HEK293 (cell line): ENCODE measurements around the gene PLCXD1.

Experiments used
- CTCF ChIA-PET: fragments of 350-600 bp; formaldehyde crosslinking; extraction: SDS; loops from one replicate; lab custom pipeline; 2021; ENCODE audit warnings: antibody characterized with exemption; lab: Yijun Ruan, JAX
- POLR2A ChIA-PET: fragments of 300-600 bp; formaldehyde crosslinking; extraction: SDS; loops from one replicate; lab custom pipeline; 2020; ENCODE audit warnings: antibody characterized with exemption, inconsistent platforms; lab: Yijun Ruan, JAX
- H3K27ac ChIP-seq: fragments of 200-500 bp; sonication (Bioruptor generic); 2 replicates; pipeline ENCODE4 v1.5.1; 2014; ENCODE audit warnings: low read depth, low read length, control low read depth, inconsistent platforms; ENCODE audit errors: extremely low read depth
- H3K36me3 ChIP-seq, 2 experiments: fragments of 200-500 bp in 1 of 2; sonication (Bioruptor generic) in 1 of 2; 1 replicate in 1 of 2; 2 replicates in 1 of 2; pipeline ENCODE4 v1.5.1; 2014 to 2017; ENCODE audit warnings: inconsistent platforms in 2 of 2, low read length in 2 of 2; ENCODE audit not compliant: control insufficient read depth in 2 of 2, insufficient read depth in 1 of 2
- H3K4me1 ChIP-seq: fragments of 200-500 bp; sonication (Bioruptor generic); 2 replicates; pipeline ENCODE4 v1.5.1; 2014; ENCODE audit warnings: mild to moderate bottlenecking, low read length, inconsistent platforms; ENCODE audit not compliant: control insufficient read depth, insufficient read depth
- H3K4me3 ChIP-seq: 2 replicates; pipeline ENCODE4 v1.5.1; 2011; ENCODE audit warnings: low read depth, mild to moderate bottlenecking, control low read depth, low read length, moderate library complexity
- H3K9me3 ChIP-seq: fragments of 200-500 bp; sonication (Bioruptor generic); 2 replicates; pipeline ENCODE4 v1.5.1; 2014; ENCODE audit warnings: low read depth, low read length, inconsistent platforms; ENCODE audit not compliant: control insufficient read depth, insufficient read depth
- KLF1 ChIP-seq: fragments of 450-650 bp; formaldehyde crosslinking; IDR thresholded peaks from 2 replicates; pipeline ENCODE4 v1.5.1; 2016; ENCODE audit warnings: missing biosample characterization, missing genetic modification characterization
- KLF10 ChIP-seq: fragments of 450-650 bp; IDR thresholded peaks from 2 replicates; pipeline ENCODE4 v1.5.1; 2018; ENCODE audit warnings: missing biosample characterization, mild to moderate bottlenecking, missing genetic modification characterization
- PRDM10 ChIP-seq: fragments of 450-650 bp; formaldehyde crosslinking; IDR thresholded peaks from 2 replicates; pipeline ENCODE4 v1.5.1; 2016; ENCODE audit warnings: missing biosample characterization, missing genetic modification characterization
- SALL2 ChIP-seq: fragments of 450-650 bp; formaldehyde crosslinking; IDR thresholded peaks from 2 replicates; pipeline ENCODE4 v1.5.0; 2017; ENCODE audit warnings: missing biosample characterization, mild to moderate bottlenecking, missing genetic modification characterization, borderline replicate concordance
- SCRT1 ChIP-seq: fragments of 450-650 bp; formaldehyde crosslinking; IDR thresholded peaks from 2 replicates; pipeline ENCODE4 v1.5.1; 2016; ENCODE audit warnings: missing biosample characterization, missing genetic modification characterization, borderline replicate concordance
- ZBTB17 ChIP-seq: fragments of 450-650 bp; formaldehyde crosslinking; IDR thresholded peaks from 2 replicates; pipeline ENCODE4 v1.5.1; 2016; ENCODE audit warnings: missing biosample characterization, missing genetic modification characterization
- ZNF114 ChIP-seq: fragments of 450-650 bp; formaldehyde crosslinking; IDR thresholded peaks from 2 replicates; pipeline ENCODE4 v1.5.0; 2017; ENCODE audit warnings: missing biosample characterization, missing genetic modification characterization
- ZNF132 ChIP-seq: fragments of 450-650 bp; formaldehyde crosslinking; IDR thresholded peaks from 2 replicates; pipeline ENCODE4 v1.5.1; 2017; ENCODE audit warnings: missing biosample characterization, missing genetic modification characterization, borderline replicate concordance
- ZNF16 ChIP-seq: fragments of 450-650 bp; formaldehyde crosslinking; IDR thresholded peaks from 2 replicates; pipeline ENCODE4 v1.5.1; 2016; ENCODE audit warnings: low read depth, missing biosample characterization, missing genetic modification characterization
- ZNF214 ChIP-seq: fragments of 450-650 bp; formaldehyde crosslinking; IDR thresholded peaks from 2 replicates; pipeline ENCODE4 v1.5.1; 2017; ENCODE audit warnings: missing biosample characterization, mild to moderate bottlenecking, missing genetic modification characterization, borderline replicate concordance
- ZNF248 ChIP-seq: fragments of 450-650 bp; formaldehyde crosslinking; IDR thresholded peaks from 2 replicates; pipeline ENCODE4 v1.5.1; 2017; ENCODE audit warnings: missing biosample characterization, missing genetic modification characterization
- ZNF280C ChIP-seq: fragments of 450-650 bp; formaldehyde crosslinking; IDR thresholded peaks from 2 replicates; pipeline ENCODE4 v1.5.1; 2016; ENCODE audit warnings: missing biosample characterization, missing genetic modification characterization
- ZNF302 ChIP-seq: fragments of 450-650 bp; formaldehyde crosslinking; IDR thresholded peaks from 2 replicates; pipeline ENCODE4 v1.5.1; 2016; ENCODE audit warnings: missing biosample characterization, missing genetic modification characterization, low read depth
- ZNF391 ChIP-seq: fragments of 450-650 bp; formaldehyde crosslinking; IDR thresholded peaks from 2 replicates; pipeline ENCODE4 v1.5.1; 2016; ENCODE audit warnings: low read depth, missing biosample characterization, missing genetic modification characterization, borderline replicate concordance
- ZNF510 ChIP-seq: fragments of 450-650 bp; formaldehyde crosslinking; IDR thresholded peaks from 2 replicates; pipeline ENCODE4 v1.5.1; 2018; ENCODE audit warnings: mild to moderate bottlenecking, missing genetic modification characterization, missing biosample characterization; ENCODE audit not compliant: insufficient replicate concordance
- ZNF544 ChIP-seq: fragments of 450-650 bp; formaldehyde crosslinking; IDR thresholded peaks from 2 replicates; pipeline ENCODE4 v1.5.0; 2017; ENCODE audit warnings: missing biosample characterization, missing genetic modification characterization
- ZNF596 ChIP-seq: fragments of 450-650 bp; IDR thresholded peaks from 2 replicates; pipeline ENCODE4 v1.5.0; 2018; ENCODE audit warnings: missing biosample characterization, mild to moderate bottlenecking, missing genetic modification characterization, moderate library complexity
- ZNF600 ChIP-seq: fragments of 450-650 bp; formaldehyde crosslinking; IDR thresholded peaks from 2 replicates; pipeline ENCODE4 v1.5.1; 2016; ENCODE audit warnings: missing biosample characterization, missing genetic modification characterization
- ZNF701 ChIP-seq: fragments of 450-650 bp; formaldehyde crosslinking; IDR thresholded peaks from 2 replicates; pipeline ENCODE4 v1.5.1; 2016; ENCODE audit warnings: missing biosample characterization, missing genetic modification characterization
- TF ChIP-seq, protein P1 (sequence below): fragments of 450-650 bp; formaldehyde crosslinking; IDR thresholded peaks from 2 replicates; pipeline ENCODE4 v1.5.1; 2017; ENCODE audit warnings: missing biosample characterization, missing genetic modification characterization

PLCXD1 gene

GRCh38 chrX:352181-352580 is 71.0 kb downstream of the PLCXD1 start (continued):
- TF ChIP-seq PRDM10 (tag by site-specific recombination) (no peak), SALL2 (tag by site-specific recombination) (no peak), ZNF510 (tag by site-specific recombination) (no peak), ZNF302 (tag by site-specific recombination) (no peak)

DNA sequence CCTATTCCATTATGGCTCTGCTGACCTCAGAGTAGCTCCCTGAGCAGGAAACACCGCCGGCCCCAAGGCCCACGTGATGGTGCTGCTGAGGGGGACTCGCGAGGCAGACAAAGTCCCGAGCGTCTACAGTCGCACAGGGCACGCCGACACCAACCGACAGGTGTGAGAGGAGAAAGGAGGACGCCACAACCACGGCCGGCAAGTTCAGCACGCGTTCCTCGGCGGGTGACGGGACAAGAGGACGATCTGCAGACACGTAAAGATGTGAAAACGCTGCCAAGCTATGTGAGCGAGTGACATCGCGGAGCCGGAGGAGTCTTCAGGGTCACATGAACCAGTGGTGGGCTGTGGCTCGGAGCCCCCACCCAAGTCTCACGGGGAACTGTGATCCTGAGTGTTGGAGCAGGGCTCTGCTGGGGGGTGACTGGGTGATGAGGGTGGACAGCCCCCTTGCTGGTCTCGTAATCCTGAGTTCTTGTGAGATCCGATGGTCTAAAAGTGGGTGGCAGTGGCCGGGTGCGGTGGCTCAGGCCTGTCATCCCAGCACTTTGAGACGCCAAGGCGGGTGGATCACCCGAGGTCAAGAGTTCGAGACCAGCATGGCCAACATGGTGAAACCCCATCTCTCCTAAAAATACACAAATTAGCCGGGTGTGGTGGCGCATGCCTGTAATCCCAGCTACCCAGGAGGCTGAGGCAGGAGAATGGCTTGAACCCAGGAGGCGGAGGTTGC is 71.6 kb downstream of the PLCXD1 start:
- Histone ChIP-seq H3K36me3 (peaks cover 0 to 8% of the 10 kb centered on the region in 2 experiments; a peak in 2 of 3 replicates), H3K4me3 (no peak overlapping the region), H3K27ac (no peak overlapping the region), H3K9me3 (no peaks in the 10 kb centered on the region), H3K4me1 (no peaks in the 10 kb centered on the region)
- ChIA-PET POLR2A (no interaction called here), CTCF (no interaction called here)
- no peak for TF ChIP-seq ZBTB17 (tag by site-specific recombination)
- TF ChIP-seq ZNF114 (tag by site-specific recombination): no peak
- no peak for TF ChIP-seq ZNF16 (tag by site-specific recombination)
- TF ChIP-seq ZNF214 (tag by site-specific recombination): no peak
- TF ChIP-seq ZNF280C (tag by site-specific recombination): no peak
- no peak for TF ChIP-seq KLF10
- TF ChIP-seq SCRT1: no peak
- TF ChIP-seq ZNF391 (tag by site-specific recombination): no peak
- TF ChIP-seq KLF1 (tag by site-specific recombination): no peak
- TF ChIP-seq ZNF596 (tag by site-specific recombination): no peak
- no peak for TF ChIP-seq ZNF544
- TF ChIP-seq, protein P1, sequence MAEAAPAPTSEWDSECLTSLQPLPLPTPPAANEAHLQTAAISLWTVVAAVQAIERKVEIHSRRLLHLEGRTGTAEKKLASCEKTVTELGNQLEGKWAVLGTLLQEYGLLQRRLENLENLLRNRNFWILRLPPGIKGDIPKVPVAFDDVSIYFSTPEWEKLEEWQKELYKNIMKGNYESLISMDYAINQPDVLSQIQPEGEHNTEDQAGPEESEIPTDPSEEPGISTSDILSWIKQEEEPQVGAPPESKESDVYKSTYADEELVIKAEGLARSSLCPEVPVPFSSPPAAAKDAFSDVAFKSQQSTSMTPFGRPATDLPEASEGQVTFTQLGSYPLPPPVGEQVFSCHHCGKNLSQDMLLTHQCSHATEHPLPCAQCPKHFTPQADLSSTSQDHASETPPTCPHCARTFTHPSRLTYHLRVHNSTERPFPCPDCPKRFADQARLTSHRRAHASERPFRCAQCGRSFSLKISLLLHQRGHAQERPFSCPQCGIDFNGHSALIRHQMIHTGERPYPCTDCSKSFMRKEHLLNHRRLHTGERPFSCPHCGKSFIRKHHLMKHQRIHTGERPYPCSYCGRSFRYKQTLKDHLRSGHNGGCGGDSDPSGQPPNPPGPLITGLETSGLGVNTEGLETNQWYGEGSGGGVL: no peak
- no peak for TF ChIP-seq ZNF701
- TF ChIP-seq ZNF132 (tag by site-specific recombination): no peak
- no peak for TF ChIP-seq ZNF600 (tag by site-specific recombination)
- no peak for TF ChIP-seq ZNF248 (tag by site-specific recombination)
